Measurements from ENCODE around the gene CORO7.

DNA sequence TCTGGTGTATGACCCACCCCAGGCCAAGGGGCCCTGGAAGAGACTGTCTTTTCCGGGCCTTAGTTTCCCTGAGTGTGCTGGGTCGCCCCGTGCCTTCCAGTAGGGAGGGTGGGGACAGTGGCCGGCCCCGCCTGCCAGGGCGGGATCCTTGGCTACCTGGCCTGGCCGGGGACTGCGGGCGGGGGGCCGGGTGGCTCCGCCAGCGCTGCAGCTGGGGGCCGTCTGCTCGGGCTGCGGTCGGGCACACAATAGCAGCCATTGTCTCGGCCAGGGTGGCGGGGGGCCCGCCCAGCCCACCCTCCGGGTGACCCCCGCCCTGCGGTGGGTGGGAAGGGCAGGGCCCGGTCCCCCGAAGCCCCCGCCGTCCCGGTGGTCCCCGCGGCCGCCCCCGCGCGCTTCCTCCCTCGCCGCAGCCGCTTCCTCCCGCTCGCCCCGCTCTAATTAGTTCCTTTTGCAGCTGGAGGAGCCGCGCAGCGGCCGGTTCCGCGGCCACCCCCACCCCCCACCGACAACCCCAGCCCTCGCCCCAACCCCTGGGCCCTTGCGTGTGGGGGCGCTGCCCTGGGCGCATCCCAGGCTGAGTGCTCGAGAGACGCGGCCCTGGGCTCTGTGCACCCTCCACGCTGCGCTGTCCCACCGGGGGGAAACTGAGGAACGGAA, 88.9 kb downstream of the CORO7 start:
- TF ChIP-seq POLR2A (IDR thresholded peaks at IDR 0.05; ENCODE audit: low read depth, low read length): no peak
- TF ChIP-seq POLR2AphosphoS5 (IDR thresholded peaks at IDR 0.05; ENCODE audit: low read depth, low read length): no peak
- no peak for TF ChIP-seq SPI1 (IDR thresholded peaks at IDR 0.05; ENCODE audit: low read depth, low read length)
